GM23338 (cell line): ENCODE results near the gene OPRM1. TPM values are rescaled to one million over a fixed set of nuclear protein-coding genes. Genes with fewer than 3 reads are reported as not detected.
A peak's percentile ranks its signal among the peaks of the same experiment; 100 is the strongest.

Experiments used
- ATAC-seq: fragments of 200-7000 bp; cut with Tn5 transposase; 3 replicates; pipeline ENCODE4 v1.9.1; 2020
- DNase-seq: peaks from one replicate; pipeline ENCODE4 v3.0.0-alpha.2; 2015; ENCODE audit warnings: low spot score
- H2AFZ ChIP-seq: fragments of 200-600 bp; sonication (generic); 2 replicates; pipeline ENCODE4 v1.8.0; 2016; ENCODE audit warnings: antibody characterized with exemption, mild to moderate bottlenecking, moderate library complexity
- H3F3A ChIP-seq: fragments of 200-600 bp; sonication (generic); replicated peaks from 2 replicates; pipeline ENCODE4 v1.8.0; 2017; ENCODE audit warnings: antibody characterized with exemption, mixed run types, low read depth
- H3K27ac ChIP-seq: fragments of 200-600 bp; sonication (generic); 2 replicates; pipeline ENCODE4 v1.6.1; 2016; ENCODE audit warnings: low read depth
- H3K27me3 ChIP-seq: fragments of 200-600 bp; sonication (generic); 2 replicates; pipeline ENCODE4 v1.8.0; 2016; ENCODE audit warnings: mild to moderate bottlenecking, mixed run types, moderate library complexity; ENCODE audit not compliant: insufficient read depth
- H3K36me3 ChIP-seq: fragments of 200-600 bp; sonication (generic); 2 replicates; pipeline ENCODE4 v1.8.0; 2016; ENCODE audit warnings: mild to moderate bottlenecking; ENCODE audit not compliant: insufficient read depth
- H3K4me1 ChIP-seq: fragments of 200-600 bp; sonication (generic); 2 replicates; pipeline ENCODE4 v1.8.0; 2016; ENCODE audit warnings: mild to moderate bottlenecking, moderate library complexity; ENCODE audit not compliant: insufficient read depth
- H3K4me2 ChIP-seq: fragments of 200-600 bp; sonication (generic); 2 replicates; pipeline ENCODE4 v1.7.1; 2017; ENCODE audit warnings: mixed run types
- H3K4me3 ChIP-seq: fragments of 200-600 bp; sonication (generic); 2 replicates; pipeline ENCODE4 v1.6.1; 2016; ENCODE audit warnings: mixed run types
- H3K79me2 ChIP-seq: fragments of 200-600 bp; sonication (generic); replicated peaks from 2 replicates; pipeline ENCODE4 v1.8.0; 2017; ENCODE audit warnings: mild to moderate bottlenecking; ENCODE audit not compliant: insufficient read depth
- H3K9me2 ChIP-seq: fragments of 200-600 bp; sonication (generic); 2 replicates; pipeline ENCODE4 v1.8.0; 2017; ENCODE audit not compliant: insufficient read depth
- H4K20me1 ChIP-seq: fragments of 200-600 bp; sonication (generic); replicated peaks from 2 replicates; pipeline ENCODE4 v1.8.0; 2017; ENCODE audit warnings: mild to moderate bottlenecking; ENCODE audit not compliant: insufficient read depth
- H3K27ac Mint-ChIP-seq: 2 replicates; pipeline ENCODE4 v1.8.0; 2020; ENCODE audit warnings: inconsistent platforms, mild to moderate bottlenecking, moderate library complexity, mixed read lengths
- H3K27me3 Mint-ChIP-seq: 3 replicates; pipeline ENCODE4 v1.8.0; 2022; ENCODE audit warnings: low read depth, mild to moderate bottlenecking, moderate library complexity, mixed read lengths, inconsistent platforms; ENCODE audit not compliant: insufficient read depth, poor library complexity
- H3K36me3 Mint-ChIP-seq: 3 replicates; pipeline ENCODE4 v1.8.0; 2021; ENCODE audit warnings: low read depth, mild to moderate bottlenecking, inconsistent platforms, moderate library complexity, mixed read lengths
- H3K4me1 Mint-ChIP-seq: 3 replicates; pipeline ENCODE4 v1.8.0; 2020; ENCODE audit warnings: mild to moderate bottlenecking, inconsistent platforms, mixed read lengths
- H3K4me3 Mint-ChIP-seq: 3 replicates; pipeline ENCODE4 v1.8.0; 2021; ENCODE audit warnings: moderate library complexity, mild to moderate bottlenecking, inconsistent platforms, mixed read lengths
- H3K9me3 Mint-ChIP-seq: 3 replicates; pipeline ENCODE4 v1.8.0; 2020; ENCODE audit warnings: moderate library complexity, mild to moderate bottlenecking, inconsistent platforms, mixed read lengths
- CREB1 ChIP-seq: fragments of 250-450 bp; sonication (Bioruptor Pico); IDR thresholded peaks from 2 replicates; pipeline ENCODE4 v1.5.0; 2020; ENCODE audit warnings: low read depth, mild to moderate bottlenecking, moderate library complexity
- CTCF ChIP-seq, 2 experiments: fragments of 200-600 bp in 1 of 2; sonication (generic) in 1 of 2; conservative IDR thresholded peaks; 2 replicates each; pipeline versions ENCODE4 v1.5.1 to v1.6.1; 2016 to 2017; ENCODE audit warnings: antibody characterized with exemption in 2 of 2, low read depth in 2 of 2, mild to moderate bottlenecking in 2 of 2, moderate library complexity in 1 of 2
- ETS1 ChIP-seq: IDR thresholded peaks from 2 replicates; pipeline ENCODE4 v1.6.1; 2016; ENCODE audit warnings: antibody characterized with exemption
- EZH2 ChIP-seq: fragments of 200-600 bp; sonication (generic); IDR thresholded peaks from one replicate; pipeline ENCODE4 v1.8.0; 2017; ENCODE audit warnings: antibody characterized with exemption, mild to moderate bottlenecking, low read depth; ENCODE audit not compliant: unreplicated experiment
- EZH2phosphoT487 ChIP-seq: fragments of 200-600 bp; sonication (generic); IDR thresholded peaks from one replicate; pipeline ENCODE4 v1.8.1; 2018; ENCODE audit warnings: antibody characterized with exemption; ENCODE audit not compliant: unreplicated experiment
- JUNB ChIP-seq: IDR thresholded peaks from one replicate; pipeline ENCODE4 v1.6.1; 2016; ENCODE audit warnings: antibody characterized with exemption; ENCODE audit not compliant: unreplicated experiment
- NANOG ChIP-seq: IDR thresholded peaks from 2 replicates; pipeline ENCODE4 v1.6.1; 2016; ENCODE audit warnings: antibody characterized with exemption, borderline replicate concordance
- POLR2AphosphoS5 ChIP-seq: IDR thresholded peaks from 2 replicates; pipeline ENCODE4 v1.6.1; 2016; ENCODE audit warnings: antibody characterized with exemption, low read depth
- REST ChIP-seq: IDR thresholded peaks from one replicate; pipeline ENCODE4 v1.6.1; 2018; ENCODE audit warnings: antibody characterized with exemption; ENCODE audit not compliant: unreplicated experiment
- STAT1 ChIP-seq: IDR thresholded peaks from one replicate; pipeline ENCODE4 v1.6.1; 2016; ENCODE audit warnings: antibody characterized with exemption; ENCODE audit not compliant: unreplicated experiment
- ZNF114 ChIP-seq: fragments of 250-450 bp; sonication (Bioruptor Pico); IDR thresholded peaks from 2 replicates; pipeline ENCODE4 v1.5.0; 2020; ENCODE audit warnings: mild to moderate bottlenecking, moderate library complexity
- ZNF331 ChIP-seq: fragments of 250-450 bp; sonication (Bioruptor Pico); IDR thresholded peaks from 2 replicates; pipeline ENCODE4 v1.5.0; 2020; ENCODE audit warnings: low read depth, mild to moderate bottlenecking, moderate library complexity
- ZNF462 ChIP-seq: fragments of 250-450 bp; sonication (Bioruptor Pico); IDR thresholded peaks from 2 replicates; pipeline ENCODE4 v1.5.0; 2020; ENCODE audit warnings: mild to moderate bottlenecking, moderate library complexity
- polyA plus RNA-seq: library from polyadenylated mRNA; unstranded; fragments of >200 nt; fragmentation: Nextera tagmentation; extraction: Ambion mirVana; gene quantifications from 2 replicates; pipeline ENCODE4 v1.2.1, GENCODE V29; 2016
- total RNA-seq: library from RNA; depleted of rRNA; stranded (reverse); fragments of >200 nt; shearing (Covaris generic); gene quantifications from 2 replicates; pipeline ENCODE4 v1.2.3, GENCODE V29; 2014

OPRM1 gene
- total and polyA plus RNA-seq, 2 experiments from 2014 or later, result 0.52 TPM; not detected in 1

GRCh38 chr6:154219250-154219649 is 180.2 kb downstream of the OPRM1 start:
- Mint-ChIP-seq H3K4me1 (peaks cover 16% of the 10 kb centered on the region), H3K27ac (no peak overlapping the region), H3K9me3 (no peaks in the 10 kb centered on the region), H3K27me3 (no peaks in the 10 kb centered on the region), H3K36me3 (no peaks in the 10 kb centered on the region), H3K4me3 (no peak overlapping the region)
- no peaks in the 10 kb centered on the region for H3F3A ChIP-seq
- H3K9me2 ChIP-seq, result no peaks in the 10 kb centered on the region
- H4K20me1 ChIP-seq, result no peaks in the 10 kb centered on the region
- 0 out of 2 replicates have a peak overlapping the region, but pooled peaks have one; percentile 12 for H3K4me2 ChIP-seq
- H3K36me3 ChIP-seq, result no peaks in the 10 kb centered on the region
- ATAC-seq (peak; percentile 73), DNase-seq (peak; percentile 20)
- H3K27me3 ChIP-seq, result no peaks in the 10 kb centered on the region
- TF ChIP-seq JUNB, result no peak
- TF ChIP-seq ETS1, result no peak
- TF ChIP-seq EZH2phosphoT487, result no peak
- TF ChIP-seq POLR2AphosphoS5, result no peak
- no peak for TF ChIP-seq EZH2
- no peak for TF ChIP-seq ZNF331
- no peak for TF ChIP-seq CREB1 (CRISPR knock-in tag)
- no peak for TF ChIP-seq CTCF (conservative IDR thresholded peaks at IDR 0.05; ENCODE audit: low read depth in 2 of 2)
- TF ChIP-seq ZNF114 (CRISPR knock-in tag), result no peak
- TF ChIP-seq STAT1, result no peak
- TF ChIP-seq NANOG, result no peak
- no peak for TF ChIP-seq REST
- TF ChIP-seq ZNF462 (CRISPR knock-in tag), result no peak
- H2AFZ ChIP-seq, result peak overlapping the region; percentile 89
- no peak overlapping the region for H3K4me3 ChIP-seq
- no peaks in the 10 kb centered on the region for H3K79me2 ChIP-seq
- H3K27ac ChIP-seq, result peak overlapping the region; percentile 60
- H3K4me1 ChIP-seq, result peaks cover 8% of the 10 kb centered on the region
